ENCODE measurements around the gene CAVIN1.

CAVIN1 gene

GRCh38 chr17:42354956-42355843, 67.9 kb downstream of the CAVIN1 start:
- DNase-seq = no peak
- H3K27ac ChIP-seq = no peak overlapping the region

More at GRCh38 chr17:42354956-42355843, 67.9 kb downstream of the CAVIN1 start:
- TF ChIP-seq CTCF (IDR thresholded peaks at IDR 0.05) = no peak
- Histone ChIP-seq H3K36me3 (no peaks in the 10 kb centered on the region), H3K4me1 (peaks cover 0 to 95% (median 38%) of the 10 kb centered on the region in 4 donors), H3K9me3 (no peaks in the 10 kb centered on the region), H3K4me3 (no peak overlapping the region), H3K27me3 (no peaks in the 10 kb centered on the region)
- intact Hi-C loops (cut with DNase I; ENCODE audit: low total_unique reads) = no loop called here
